Measurements from ENCODE around the gene RSL24D1.

Gene RSL24D1

DNA sequence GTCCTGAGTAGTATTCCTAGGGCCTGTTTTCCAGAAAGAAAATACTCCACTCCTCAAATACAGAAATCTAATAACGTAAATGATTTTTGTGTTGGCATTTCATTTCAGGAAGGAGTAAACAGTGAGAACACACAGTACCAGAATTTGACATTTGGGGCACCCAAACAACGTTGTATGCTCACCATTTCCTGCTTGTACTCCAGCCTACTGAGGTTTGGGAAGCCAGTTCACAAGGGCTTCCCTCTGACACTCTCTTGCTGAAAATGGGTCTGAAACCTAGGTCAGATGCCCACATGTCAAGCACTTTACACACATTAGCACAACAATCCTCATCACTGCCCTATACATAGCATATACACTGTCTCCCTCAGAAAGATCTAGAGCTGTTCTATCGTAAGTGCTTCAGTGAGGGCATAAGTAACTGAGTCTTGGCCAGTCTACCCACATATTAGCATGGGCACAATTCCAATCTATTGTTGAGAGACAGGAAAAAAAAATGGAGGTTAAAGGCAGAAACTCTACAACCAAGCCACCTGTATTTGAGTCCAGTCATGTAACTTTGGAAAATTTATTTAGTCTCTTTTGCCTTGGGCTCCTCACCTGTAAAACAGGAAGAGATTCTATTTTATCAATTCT is 43.5 kb upstream of the RSL24D1 start:
- Histone ChIP-seq H3K27ac (ENCODE audit: poor library complexity, severe bottlenecking) (no peak overlapping the region), H3K36me3 (ENCODE audit: low read depth) (no peaks in the 10 kb centered on the region; the same call in 1 of the 2 replicates), H3K4me3 (ENCODE audit: severe bottlenecking) (no peak overlapping the region), H3K4me1 (ENCODE audit: insufficient read depth, poor library complexity, severe bottlenecking) (no peaks in the 10 kb centered on the region), H3K27me3 (ENCODE audit: insufficient read depth, poor library complexity, severe bottlenecking) (no peaks in the 10 kb centered on the region), H3K9me3 (ENCODE audit: severe bottlenecking) (no peaks in the 10 kb centered on the region)
- DNase-seq (ENCODE audit: low spot score): no peak
- TF ChIP-seq, protein P1, sequence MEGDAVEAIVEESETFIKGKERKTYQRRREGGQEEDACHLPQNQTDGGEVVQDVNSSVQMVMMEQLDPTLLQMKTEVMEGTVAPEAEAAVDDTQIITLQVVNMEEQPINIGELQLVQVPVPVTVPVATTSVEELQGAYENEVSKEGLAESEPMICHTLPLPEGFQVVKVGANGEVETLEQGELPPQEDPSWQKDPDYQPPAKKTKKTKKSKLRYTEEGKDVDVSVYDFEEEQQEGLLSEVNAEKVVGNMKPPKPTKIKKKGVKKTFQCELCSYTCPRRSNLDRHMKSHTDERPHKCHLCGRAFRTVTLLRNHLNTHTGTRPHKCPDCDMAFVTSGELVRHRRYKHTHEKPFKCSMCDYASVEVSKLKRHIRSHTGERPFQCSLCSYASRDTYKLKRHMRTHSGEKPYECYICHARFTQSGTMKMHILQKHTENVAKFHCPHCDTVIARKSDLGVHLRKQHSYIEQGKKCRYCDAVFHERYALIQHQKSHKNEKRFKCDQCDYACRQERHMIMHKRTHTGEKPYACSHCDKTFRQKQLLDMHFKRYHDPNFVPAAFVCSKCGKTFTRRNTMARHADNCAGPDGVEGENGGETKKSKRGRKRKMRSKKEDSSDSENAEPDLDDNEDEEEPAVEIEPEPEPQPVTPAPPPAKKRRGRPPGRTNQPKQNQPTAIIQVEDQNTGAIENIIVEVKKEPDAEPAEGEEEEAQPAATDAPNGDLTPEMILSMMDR (IDR thresholded peaks at IDR 0.05; ENCODE audit: poor library complexity, severe bottlenecking): no peak
- no peak for ATAC-seq (ENCODE audit: low read depth)

DNA sequence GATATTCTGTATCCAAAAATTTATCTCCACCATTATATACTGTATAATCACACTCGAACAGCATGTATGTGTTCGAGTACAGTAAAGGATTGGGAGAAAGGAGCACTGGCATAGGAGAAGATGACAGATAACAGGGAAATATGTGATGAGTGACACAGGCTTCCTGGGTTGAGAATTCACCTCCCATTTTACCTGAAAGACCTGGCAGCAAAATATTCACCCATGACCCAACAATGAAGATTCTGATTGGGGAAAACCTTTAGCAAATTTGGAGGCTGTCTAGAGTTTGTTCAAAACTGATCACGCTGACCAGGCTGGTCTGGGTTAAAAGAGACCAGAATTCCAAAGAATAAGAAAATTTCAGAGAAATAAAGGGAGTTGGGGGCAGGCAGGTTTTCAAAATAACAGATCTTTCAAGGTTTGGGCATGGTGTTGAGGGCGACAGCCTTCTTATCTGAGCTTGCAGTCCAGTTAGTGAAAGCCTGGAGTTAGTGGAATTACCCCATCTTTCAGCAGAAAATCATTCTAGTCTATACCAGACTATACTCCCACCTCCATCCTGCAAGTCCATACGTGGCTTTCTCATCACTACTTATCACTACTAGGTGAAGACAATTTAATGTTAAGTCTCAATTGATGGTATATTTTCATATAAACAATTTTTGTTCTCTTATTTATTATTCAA is 42.8 kb upstream of the RSL24D1 start:
- Histone ChIP-seq H3K4me3 (ENCODE audit: severe bottlenecking) (no peak overlapping the region), H3K4me1 (ENCODE audit: insufficient read depth, poor library complexity, severe bottlenecking) (no peaks in the 10 kb centered on the region), H3K36me3 (ENCODE audit: low read depth) (no peaks in the 10 kb centered on the region; the same call in 1 of the 2 replicates), H3K27me3 (ENCODE audit: insufficient read depth, poor library complexity, severe bottlenecking) (no peaks in the 10 kb centered on the region), H3K27ac (ENCODE audit: poor library complexity, severe bottlenecking) (no peak overlapping the region), H3K9me3 (ENCODE audit: severe bottlenecking) (no peaks in the 10 kb centered on the region)
- TF ChIP-seq, protein P1 (IDR thresholded peaks at IDR 0.05; ENCODE audit: poor library complexity, severe bottlenecking): no peak
- ATAC-seq (ENCODE audit: low read depth) (no peak), DNase-seq (ENCODE audit: low spot score) (no peak)

DNA sequence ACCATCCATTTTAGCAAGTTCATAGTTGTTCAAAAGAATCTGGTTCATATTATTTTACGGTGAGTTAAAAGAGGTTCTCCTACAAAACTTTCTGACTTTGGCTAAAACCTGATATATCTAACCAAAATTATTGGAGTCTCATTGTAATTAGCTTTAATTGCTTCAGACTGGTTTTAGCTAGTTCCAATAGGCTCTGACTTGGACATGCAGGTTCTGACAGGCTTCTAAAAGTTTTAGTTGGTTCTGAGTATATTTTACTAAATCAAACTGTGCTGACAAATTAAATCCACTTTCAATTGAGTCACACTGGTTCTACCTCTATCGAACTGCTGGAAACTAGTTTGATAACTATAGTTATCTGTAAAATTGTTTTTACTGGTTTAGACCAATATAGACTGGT is 42.1 kb upstream of the RSL24D1 start:
- H3K4me1 ChIP-seq (ENCODE audit: insufficient read depth, poor library complexity, severe bottlenecking): no peaks in the 10 kb centered on the region
- no peaks in the 10 kb centered on the region for H3K27me3 ChIP-seq (ENCODE audit: insufficient read depth, poor library complexity, severe bottlenecking)
- H3K9me3 ChIP-seq (ENCODE audit: severe bottlenecking): no peaks in the 10 kb centered on the region
- no peaks in the 10 kb centered on the region; the same call in 1 of the 2 replicates for H3K36me3 ChIP-seq (ENCODE audit: low read depth)
- DNase-seq (ENCODE audit: low spot score) (no peak), ATAC-seq (ENCODE audit: low read depth) (no peak)
- H3K4me3 ChIP-seq (ENCODE audit: severe bottlenecking): no peak overlapping the region
- TF ChIP-seq, protein P1 (IDR thresholded peaks at IDR 0.05; ENCODE audit: poor library complexity, severe bottlenecking): no peak
- H3K27ac ChIP-seq (ENCODE audit: poor library complexity, severe bottlenecking): no peak overlapping the region

DNA sequence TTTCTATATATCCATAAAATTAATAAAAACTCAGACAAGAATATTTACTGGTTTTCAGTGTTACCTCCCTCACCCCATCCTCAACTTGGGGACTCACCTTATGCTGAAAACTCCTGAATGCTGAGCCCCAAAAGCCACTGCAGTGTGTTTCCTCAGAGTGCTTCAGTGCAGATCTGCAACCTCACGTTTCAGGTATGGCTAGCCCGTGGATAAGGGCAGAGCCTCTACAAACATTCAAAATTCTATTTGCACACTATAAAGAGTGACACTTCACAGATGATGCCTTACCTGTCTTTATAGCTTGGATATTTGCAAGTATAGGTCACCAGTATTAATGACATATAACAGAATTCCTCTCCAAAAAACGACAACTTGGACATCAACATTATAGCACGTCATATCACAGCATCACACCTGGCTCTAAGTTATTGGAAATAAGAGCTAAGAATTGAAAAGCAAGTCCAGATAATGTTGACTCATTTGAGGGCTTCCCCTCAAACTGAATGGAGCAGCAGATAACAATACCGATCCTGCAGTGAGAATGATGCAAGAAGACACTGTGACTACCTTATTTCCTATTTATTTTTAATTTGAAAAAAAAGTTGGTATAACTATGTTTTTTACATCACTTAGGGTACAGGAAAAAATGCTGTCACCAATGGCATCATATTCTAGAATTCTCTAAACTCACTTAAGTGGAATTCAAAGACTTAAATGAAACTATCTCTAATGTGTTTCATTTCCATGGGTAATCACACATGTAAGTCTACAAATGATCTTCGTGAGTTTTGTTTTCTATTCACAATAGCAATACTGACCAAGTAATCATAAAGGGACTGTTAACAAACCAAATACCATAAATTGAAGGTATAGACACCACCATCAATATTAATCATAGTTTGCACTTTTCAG is 40.7 kb upstream of the RSL24D1 start:
- no peak overlapping the region for H3K27ac ChIP-seq (ENCODE audit: poor library complexity, severe bottlenecking)
- TF ChIP-seq, protein P1 (IDR thresholded peaks at IDR 0.05; ENCODE audit: poor library complexity, severe bottlenecking): no peak
- no peak for ATAC-seq (ENCODE audit: low read depth)
- H3K9me3 ChIP-seq (ENCODE audit: severe bottlenecking): no peaks in the 10 kb centered on the region
- H3K4me1 ChIP-seq (ENCODE audit: insufficient read depth, poor library complexity, severe bottlenecking): no peaks in the 10 kb centered on the region
- H3K4me3 ChIP-seq (ENCODE audit: severe bottlenecking): no peak overlapping the region
- H3K27me3 ChIP-seq (ENCODE audit: insufficient read depth, poor library complexity, severe bottlenecking): no peaks in the 10 kb centered on the region
- DNase-seq (ENCODE audit: low spot score): no peak
- peaks cover 4% of the 10 kb centered on the region; the same call in 1 of the 2 replicates for H3K36me3 ChIP-seq (ENCODE audit: low read depth)

All from RWPE2 (cell line).